H9 (cell line): Measurements from ENCODE around the gene CR1. TPM values are rescaled to one million over a fixed set of nuclear protein-coding genes. Genes with fewer than 3 reads are reported as not detected.
A peak's percentile ranks its signal among the peaks of the same experiment; 100 is the strongest.

Source experiments
- DNase-seq: peaks from one replicate; pipeline ENCODE4 v3.0.0-alpha.2; 2017
- H2AFZ ChIP-seq: one replicate; pipeline ENCODE4 v1.6.1; 2013; ENCODE audit warnings: mild to moderate bottlenecking, low read length, control low read depth, moderate library complexity
- H2AK5ac ChIP-seq: 2 replicates; pipeline ENCODE4 v1.6.1; 2013; ENCODE audit warnings: low read length, control low read depth, mixed read lengths; ENCODE audit not compliant: insufficient read length
- H2BK120ac ChIP-seq: one replicate; pipeline ENCODE4 v1.6.1; 2013; ENCODE audit warnings: low read depth, mild to moderate bottlenecking, low read length, control low read depth, inconsistent platforms; ENCODE audit not compliant: poor library complexity, severe bottlenecking
- H2BK12ac ChIP-seq: 2 replicates; pipeline ENCODE4 v1.6.1; 2013; ENCODE audit warnings: low read length, control low read depth, mixed read lengths, low read depth; ENCODE audit not compliant: insufficient read length
- H2BK15ac ChIP-seq: 2 replicates; pipeline ENCODE4 v1.6.1; 2013; ENCODE audit warnings: low read depth, low read length, control low read depth
- H2BK20ac ChIP-seq: one replicate; pipeline ENCODE4 v1.6.1; 2013; ENCODE audit warnings: low read depth, mild to moderate bottlenecking, low read length, control low read depth, inconsistent platforms; ENCODE audit not compliant: poor library complexity, severe bottlenecking
- H2BK5ac ChIP-seq: 2 replicates; pipeline ENCODE4 v1.6.1; 2013; ENCODE audit warnings: low read length, control low read depth, mixed read lengths; ENCODE audit not compliant: insufficient read length
- H3K14ac ChIP-seq: 2 replicates; pipeline ENCODE4 v1.6.1; 2013; ENCODE audit warnings: low read length, control low read depth; ENCODE audit not compliant: insufficient read depth
- H3K18ac ChIP-seq: 2 replicates; pipeline ENCODE4 v1.6.1; 2013; ENCODE audit warnings: low read depth, mild to moderate bottlenecking, mixed read lengths, low read length, control low read depth; ENCODE audit not compliant: insufficient read length
- H3K23ac ChIP-seq: 2 replicates; pipeline ENCODE4 v1.6.1; 2013; ENCODE audit warnings: low read length, control low read depth, mixed read lengths, low read depth; ENCODE audit not compliant: insufficient read length
- H3K23me2 ChIP-seq: 2 replicates; pipeline ENCODE4 v1.6.1; 2013; ENCODE audit warnings: low read depth, mild to moderate bottlenecking, mixed read lengths, low read length, control low read depth; ENCODE audit not compliant: insufficient read length, poor library complexity, severe bottlenecking
- H3K27ac ChIP-seq: 2 replicates; pipeline ENCODE4 v1.5.1; 2013; ENCODE audit warnings: low read length, control low read depth, mixed read lengths, low read depth; ENCODE audit not compliant: insufficient read length
- H3K27me3 ChIP-seq: 2 replicates; pipeline ENCODE4 v1.6.1; 2013; ENCODE audit warnings: low read length, control low read depth, inconsistent platforms; ENCODE audit not compliant: insufficient read depth
- H3K4ac ChIP-seq: 2 replicates; pipeline ENCODE4 v1.6.1; 2013; ENCODE audit warnings: low read depth, mild to moderate bottlenecking, control low read depth, inconsistent platforms, low read length, moderate library complexity
- H3K4me1 ChIP-seq: 2 replicates; pipeline ENCODE4 v1.6.1; 2013; ENCODE audit warnings: low read length, control low read depth, inconsistent platforms; ENCODE audit not compliant: insufficient read depth
- H3K4me2 ChIP-seq: 2 replicates; pipeline ENCODE4 v1.6.1; 2013; ENCODE audit warnings: low read length, control low read depth, mixed read lengths; ENCODE audit not compliant: insufficient read length, insufficient read depth
- H3K56ac ChIP-seq: 2 replicates; pipeline ENCODE4 v1.6.1; 2013; ENCODE audit warnings: low read depth, mild to moderate bottlenecking, mixed read lengths, low read length, control low read depth; ENCODE audit not compliant: insufficient read length
- H3K79me1 ChIP-seq: 2 replicates; pipeline ENCODE4 v1.6.1; 2013; ENCODE audit warnings: low read depth, mild to moderate bottlenecking, moderate library complexity, low read length, control low read depth, inconsistent platforms; ENCODE audit not compliant: insufficient read depth, poor library complexity, severe bottlenecking
- H3K79me2 ChIP-seq: 2 replicates; pipeline ENCODE4 v1.6.1; 2013; ENCODE audit warnings: low read length, control low read depth, inconsistent platforms; ENCODE audit not compliant: insufficient read depth
- H3K9ac ChIP-seq: 2 replicates; pipeline ENCODE4 v1.6.1; 2013; ENCODE audit warnings: low read length, control low read depth, mixed read lengths; ENCODE audit not compliant: insufficient read length; ENCODE audit errors: extremely low read depth
- H3K9me3 ChIP-seq: one replicate; pipeline ENCODE4 v1.6.1; 2013; ENCODE audit warnings: low read depth, low read length, inconsistent platforms; ENCODE audit not compliant: control insufficient read depth
- H3T11ph ChIP-seq: one replicate; pipeline ENCODE4 v1.6.1; 2013; ENCODE audit warnings: mild to moderate bottlenecking, low read length, control low read depth, inconsistent platforms
- H4K20me1 ChIP-seq: one replicate; pipeline ENCODE4 v1.6.1; 2013; ENCODE audit not compliant: control insufficient read depth, insufficient read length, insufficient read depth
- H4K5ac ChIP-seq: 2 replicates; pipeline ENCODE4 v1.6.1; 2013; ENCODE audit warnings: low read depth, mild to moderate bottlenecking, mixed read lengths, low read length, control low read depth; ENCODE audit not compliant: insufficient read length
- H4K8ac ChIP-seq: replicated peaks from 2 replicates; pipeline ENCODE4 v1.6.1; 2013; ENCODE audit warnings: low read length, control low read depth, mixed read lengths, low read depth; ENCODE audit not compliant: insufficient read length
- H4K91ac ChIP-seq: 2 replicates; pipeline ENCODE4 v1.6.1; 2013; ENCODE audit warnings: low read depth, mild to moderate bottlenecking, moderate library complexity, mixed read lengths, low read length, control low read depth; ENCODE audit not compliant: insufficient read length
- H3K27ac Mint-ChIP-seq, 3 experiments: 2 replicates in 2 of 3; 3 replicates in 1 of 3; pipeline ENCODE4 v1.8.0; 2020 to 2021; ENCODE audit warnings: mixed read lengths in 3 of 3, mild to moderate bottlenecking in 1 of 3, moderate library complexity in 1 of 3
- H3K27me3 Mint-ChIP-seq: 2 replicates; pipeline ENCODE4 v1.8.0; 2021; ENCODE audit warnings: low read depth, mild to moderate bottlenecking, moderate library complexity, mixed read lengths
- H3K36me3 Mint-ChIP-seq, 3 experiments: 2 replicates in 2 of 3; 3 replicates in 1 of 3; pipeline ENCODE4 v1.8.0; 2020 to 2021; ENCODE audit warnings: low read depth in 3 of 3, mixed read lengths in 3 of 3; ENCODE audit not compliant: insufficient read depth in 1 of 3
- H3K4me1 Mint-ChIP-seq, 2 experiments: 2 replicates each; pipeline ENCODE4 v1.8.0; 2020; ENCODE audit warnings: mixed read lengths in 2 of 2
- H3K4me3 Mint-ChIP-seq, 2 experiments: 2 replicates in 1 of 2; 3 replicates in 1 of 2; pipeline ENCODE4 v1.8.0; 2020 to 2021; ENCODE audit warnings: mild to moderate bottlenecking in 2 of 2, mixed read lengths in 2 of 2, moderate library complexity in 1 of 2
- H3K9me3 Mint-ChIP-seq, 2 experiments: 2 replicates in 1 of 2; 3 replicates in 1 of 2; pipeline ENCODE4 v1.8.0; 2020; ENCODE audit warnings: mild to moderate bottlenecking in 2 of 2, mixed read lengths in 2 of 2, moderate library complexity in 1 of 2
- CTCF ChIP-seq: fragments of 200-600 bp; sonication (generic); conservative IDR thresholded peaks from 3 replicates; pipeline ENCODE4 v1.8.0; 2021; ENCODE audit warnings: antibody characterized with exemption, mild to moderate bottlenecking
- WGBS: extraction: QIAGEN DNeasy Blood & Tissue Kit; methylation state at CpG from one replicate; pipeline ENCODE4 v1.1.7; 2013; ENCODE audit warnings: missing lambda C conversion rate, low lambda C conversion rate, mixed read lengths; ENCODE audit not compliant: insufficient read length; ENCODE audit errors: extremely low coverage; 5-methylcytosine and 5-hydroxymethylcytosine counted together
- total RNA-seq: library from RNA; stranded (reverse); gene quantifications from 2 replicates; pipeline ENCODE4 v1.2.1, GENCODE V29; 2021

CR1 gene
- total RNA-seq, 1 experiment from 2014 or later, result 0.04 TPM

GRCh38 chr1:207644166-207644851 lies 148.4 kb downstream of the CR1 start:
- Mint-ChIP-seq H3K4me1 (peaks cover 27 to 42% of the 10 kb centered on the region in 2 experiments), H3K27ac (peak overlapping the region in 1 of 3 experiments; percentile 3; a peak in 1 of 7 replicates), H3K9me3 (no peaks in the 10 kb centered on the region), H3K4me3 (no peak overlapping the region), H3K27me3 (no peaks in the 10 kb centered on the region), H3K36me3 (no peaks in the 10 kb centered on the region; a peak in 1 of 7 replicates)
- no peak for TF ChIP-seq CTCF
- H3K56ac ChIP-seq, result no peak overlapping the region
- H2BK12ac ChIP-seq, result no peak overlapping the region
- no peak overlapping the region for H3K4me2 ChIP-seq
- H3K9me3 ChIP-seq, result no peaks in the 10 kb centered on the region
- no peak overlapping the region for H3K27ac ChIP-seq
- H2BK15ac ChIP-seq, result no peak overlapping the region
- H4K91ac ChIP-seq, result no peak overlapping the region
- H3K18ac ChIP-seq, result no peak overlapping the region
- DNase-seq, result no peak
- H3K79me2 ChIP-seq, result no peaks in the 10 kb centered on the region
- H4K20me1 ChIP-seq, result no peaks in the 10 kb centered on the region
- H3T11ph ChIP-seq, result no peak overlapping the region
- no CpG with 5 or more reads among the region's 9 CpGs for WGBS
- H3K79me1 ChIP-seq, result no peaks in the 10 kb centered on the region
- H3K23me2 ChIP-seq, result no peaks in the 10 kb centered on the region
- no peak overlapping the region for H3K23ac ChIP-seq
- H3K9ac ChIP-seq, result no peak overlapping the region
- no peak overlapping the region for H4K5ac ChIP-seq
- H2AFZ ChIP-seq, result no peak overlapping the region
- H2BK20ac ChIP-seq, result no peak overlapping the region
- no peak overlapping the region for H3K14ac ChIP-seq
- no peak overlapping the region for H3K4ac ChIP-seq
- no peak overlapping the region for H2AK5ac ChIP-seq
- no peak overlapping the region for H4K8ac ChIP-seq
- no peak overlapping the region for H2BK120ac ChIP-seq
- H3K27me3 ChIP-seq, result no peaks in the 10 kb centered on the region
- H3K4me1 ChIP-seq, result no peaks in the 10 kb centered on the region; the same call in 1 of the 2 replicates
- no peak overlapping the region for H2BK5ac ChIP-seq
